Astrocyte (in vitro differentiated cells and primary cell): ENCODE data around the gene LENG1.

Source experiments
- EZH2 ChIP-seq: IDR thresholded peaks from 2 replicates; pipeline ENCODE4 v1.6.1; 2012; ENCODE audit warnings: mild to moderate bottlenecking, low read length, inconsistent platforms; ENCODE audit not compliant: insufficient read depth
- TF ChIP-seq, protein P1 (sequence below): IDR thresholded peaks from 2 replicates; pipeline ENCODE4 v1.5.1; 2011; ENCODE audit warnings: low read depth, mild to moderate bottlenecking, inconsistent platforms, low read length, moderate library complexity; ENCODE audit not compliant: insufficient read depth

DNA sequence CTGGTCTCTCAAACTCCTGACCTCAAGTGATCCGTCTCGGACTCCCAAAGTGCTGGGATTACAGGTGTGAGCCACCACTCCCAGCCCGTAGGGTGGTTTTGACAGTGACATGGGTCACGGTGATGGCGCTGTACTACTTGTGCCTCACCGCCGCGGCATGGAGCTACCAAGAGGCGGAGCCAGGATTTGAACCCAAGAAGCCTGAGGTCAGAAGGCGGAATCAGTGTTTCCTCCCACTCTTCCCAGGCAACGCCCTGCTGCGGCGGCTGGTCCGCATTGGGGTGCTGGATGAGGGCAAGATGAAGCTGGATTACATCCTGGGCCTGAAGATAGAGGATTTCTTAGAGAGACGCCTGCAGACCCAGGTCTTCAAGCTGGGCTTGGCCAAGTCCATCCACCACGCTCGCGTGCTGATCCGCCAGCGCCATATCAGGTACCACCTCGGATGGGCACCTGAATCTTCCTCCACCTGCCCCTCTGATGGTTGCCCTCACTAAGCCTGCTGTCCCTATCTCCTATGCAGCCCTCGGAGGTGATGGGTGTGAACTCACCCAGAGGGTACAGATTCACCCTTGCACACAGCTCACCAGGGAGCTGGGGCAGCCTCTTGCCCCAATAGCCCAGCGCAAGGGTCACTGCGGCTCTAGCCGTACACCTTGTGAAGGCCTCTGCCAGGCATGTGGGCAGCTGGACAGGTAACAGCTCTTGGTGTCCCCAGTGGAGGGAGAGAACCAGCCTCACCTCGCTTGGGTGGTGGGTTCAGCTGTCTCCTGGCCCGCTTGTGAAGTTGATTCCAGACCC is 46.7 kb upstream of the LENG1 start:
- TF ChIP-seq, protein P1, sequence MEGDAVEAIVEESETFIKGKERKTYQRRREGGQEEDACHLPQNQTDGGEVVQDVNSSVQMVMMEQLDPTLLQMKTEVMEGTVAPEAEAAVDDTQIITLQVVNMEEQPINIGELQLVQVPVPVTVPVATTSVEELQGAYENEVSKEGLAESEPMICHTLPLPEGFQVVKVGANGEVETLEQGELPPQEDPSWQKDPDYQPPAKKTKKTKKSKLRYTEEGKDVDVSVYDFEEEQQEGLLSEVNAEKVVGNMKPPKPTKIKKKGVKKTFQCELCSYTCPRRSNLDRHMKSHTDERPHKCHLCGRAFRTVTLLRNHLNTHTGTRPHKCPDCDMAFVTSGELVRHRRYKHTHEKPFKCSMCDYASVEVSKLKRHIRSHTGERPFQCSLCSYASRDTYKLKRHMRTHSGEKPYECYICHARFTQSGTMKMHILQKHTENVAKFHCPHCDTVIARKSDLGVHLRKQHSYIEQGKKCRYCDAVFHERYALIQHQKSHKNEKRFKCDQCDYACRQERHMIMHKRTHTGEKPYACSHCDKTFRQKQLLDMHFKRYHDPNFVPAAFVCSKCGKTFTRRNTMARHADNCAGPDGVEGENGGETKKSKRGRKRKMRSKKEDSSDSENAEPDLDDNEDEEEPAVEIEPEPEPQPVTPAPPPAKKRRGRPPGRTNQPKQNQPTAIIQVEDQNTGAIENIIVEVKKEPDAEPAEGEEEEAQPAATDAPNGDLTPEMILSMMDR = no peak
- TF ChIP-seq EZH2 = no peak
